CD4-positive, alpha-beta T cell (primary cell): ENCODE measurements around the gene PDLIM5. TPM values are rescaled to one million over a fixed set of nuclear protein-coding genes. Genes with fewer than 3 reads are reported as not detected.
"Not testable (repeated sequence)": the region's sequence is repeated elsewhere in the genome, so short reads cannot be mapped to it uniquely, and the experiment has no call there.

Experiments used
- ATAC-seq: fragments of 200-7000 bp; cut with Tn5 transposase; one replicate; pipeline ENCODE4 v1.10.0; 2022; ENCODE audit warnings: mild to moderate bottlenecking; ENCODE audit not compliant: poor library complexity
- CTCF ChIA-PET: fragments of 350-600 bp; sonication (Branson Sonifier 250); formaldehyde crosslinking; loops from one replicate; lab custom pipeline; 2021; ENCODE audit warnings: antibody characterized with exemption, inconsistent platforms; lab: Charles Lee
- POLR2A ChIA-PET: fragments of 350-600 bp; sonication (Branson Sonifier 250); formaldehyde crosslinking; loops from one replicate; lab custom pipeline; 2021; ENCODE audit warnings: antibody characterized with exemption, inconsistent platforms; lab: Charles Lee
- DNase-seq, 14 experiments: peaks; one replicate each; pipeline ENCODE4 v3.0.0-alpha.2; 2013 to 2020; ENCODE audit warnings: mixed read lengths in 2 of 14
- H3K27ac ChIP-seq, 2 donors: one replicate each; pipeline versions ENCODE4 v1.5.1 to v1.7.0; 2013; ENCODE audit warnings: low read length in 2 of 2, low read depth in 1 of 2, mild to moderate bottlenecking in 1 of 2
- H3K27me3 ChIP-seq, 2 experiments: 1 replicate in 1 of 2; 2 replicates in 1 of 2; pipeline versions ENCODE4 v1.6.1 to v1.7.0; 2013; ENCODE audit warnings: low read length in 2 of 2, control low read depth in 1 of 2, mild to moderate bottlenecking in 1 of 2, moderate library complexity in 1 of 2; ENCODE audit not compliant: insufficient read depth in 2 of 2, control insufficient read depth in 1 of 2
- H3K36me3 ChIP-seq: one replicate; pipeline ENCODE4 v1.6.1; 2013; ENCODE audit warnings: low read length, control low read depth; ENCODE audit not compliant: insufficient read depth
- H3K4me1 ChIP-seq: one replicate; pipeline ENCODE4 v1.6.1; 2013; ENCODE audit warnings: low read length, control low read depth; ENCODE audit not compliant: insufficient read depth
- H3K4me3 ChIP-seq: one replicate; pipeline ENCODE4 v1.5.1; 2013; ENCODE audit warnings: mild to moderate bottlenecking, low read length, moderate library complexity
- H3K9me3 ChIP-seq, 2 experiments: 1 replicate in 1 of 2; 2 replicates in 1 of 2; pipeline versions ENCODE4 v1.6.1 to v1.7.0; 2013; ENCODE audit warnings: low read length in 2 of 2, mild to moderate bottlenecking in 2 of 2, control low read depth in 1 of 2, moderate library complexity in 1 of 2; ENCODE audit not compliant: control insufficient read depth in 1 of 2, insufficient read depth in 1 of 2
- H3K27ac Mint-ChIP-seq: one replicate; pipeline ENCODE4 v1.8.0; 2020; ENCODE audit warnings: mixed read lengths
- H3K27me3 Mint-ChIP-seq: one replicate; pipeline ENCODE4 v1.8.0; 2021; ENCODE audit warnings: mixed read lengths
- H3K36me3 Mint-ChIP-seq: one replicate; pipeline ENCODE4 v1.8.0; 2021; ENCODE audit warnings: low read depth, mixed read lengths
- H3K4me1 Mint-ChIP-seq: one replicate; pipeline ENCODE4 v1.8.0; 2021; ENCODE audit warnings: low read depth, mixed read lengths
- H3K4me3 Mint-ChIP-seq: one replicate; pipeline ENCODE4 v1.8.0; 2020; ENCODE audit warnings: mild to moderate bottlenecking, mixed read lengths
- H3K9me3 Mint-ChIP-seq: one replicate; pipeline ENCODE4 v1.8.0; 2020; ENCODE audit warnings: mixed read lengths
- CTCF ChIP-seq: fragments of 200-600 bp; IDR thresholded peaks from one replicate; pipeline ENCODE4 v1.8.0; 2022; ENCODE audit warnings: antibody characterized with exemption, mild to moderate bottlenecking
- intact Hi-C, 2 experiments: fragments of 100-400 bp; cut with DNase I in 1 of 2; cut with micrococcal nuclease in 1 of 2; formaldehyde crosslinking; loops; one replicate each; pipeline versions ENCODE4 v1.15.1 to v1.9.0; 2023 to 2025; cut with DNase I, micrococcal nuclease
- total RNA-seq, 174 experiments: library from RNA in 2 of 174; stranded (reverse) in 2 of 174; gene quantifications; one replicate each; pipeline ENCODE4 v1.2.3 and lab custom pipeline; 2021 to 2026

Gene PDLIM5
- total RNA-seq, 2 experiments from 2014 or later = 23.0 to 23.1 TPM

- ChIA-PET CTCF (no interaction called here), POLR2A (no interaction called here)
- Mint-ChIP-seq H3K27me3 (no peaks in the 10 kb centered on the region), H3K36me3 (peaks cover 4% of the 10 kb centered on the region), H3K9me3 (peaks cover 3% of the 10 kb centered on the region), H3K4me3 (no peak overlapping the region), H3K27ac (no peak overlapping the region), H3K4me1 (no peaks in the 10 kb centered on the region)
- no peak overlapping the region for H3K4me3 ChIP-seq
- intact Hi-C loops = no loop called here
- H3K36me3 ChIP-seq = no peaks in the 10 kb centered on the region
- H3K27ac ChIP-seq = no peak overlapping the region
- ATAC-seq = no peak
- peaks cover 0 to 4% of the 10 kb centered on the region in 2 experiments for H3K9me3 ChIP-seq
- DNase-seq = no peak
- H3K4me1 ChIP-seq = no peaks in the 10 kb centered on the region
- TF ChIP-seq CTCF = no peak
- no peaks in the 10 kb centered on the region for H3K27me3 ChIP-seq
These were observed 18.4 kb downstream of the PDLIM5 start for GRCh38 chr4:94470132-94470531.

GRCh38 chr4:94470782-94471181 is 19.0 kb downstream of the PDLIM5 start:
- H3K4me1 ChIP-seq, DNase-seq, H3K27ac Mint-ChIP-seq, CTCF ChIA-PET, H3K9me3 Mint-ChIP-seq, H3K9me3 ChIP-seq, H3K27me3 ChIP-seq, ATAC-seq, H3K27me3 Mint-ChIP-seq, H3K4me3 Mint-ChIP-seq, H3K36me3 ChIP-seq, POLR2A ChIA-PET, H3K27ac ChIP-seq, H3K4me3 ChIP-seq, H3K36me3 Mint-ChIP-seq, H3K4me1 Mint-ChIP-seq, intact Hi-C loops: not testable (repeated sequence)

GRCh38 chr4:94472056-94472826 is 20.5 kb downstream of the PDLIM5 start:
- POLR2A ChIA-PET = no interaction called here

More at GRCh38 chr4:94472056-94472826, 20.5 kb downstream of the PDLIM5 start:
- intact Hi-C loops = no loop called here
- H3K36me3 Mint-ChIP-seq = peaks cover 4% of the 10 kb centered on the region
- Histone ChIP-seq H3K9me3 (peaks cover 0 to 4% of the 10 kb centered on the region in 2 experiments), H3K27me3 (no peaks in the 10 kb centered on the region), H3K4me1 (no peaks in the 10 kb centered on the region), H3K27ac (no peak overlapping the region), H3K36me3 (no peaks in the 10 kb centered on the region), H3K4me3 (no peak overlapping the region)
- ATAC-seq (no peak), DNase-seq (no peak)
- H3K27me3 Mint-ChIP-seq = no peaks in the 10 kb centered on the region
- TF ChIP-seq CTCF = no peak
- no peak overlapping the region for H3K27ac Mint-ChIP-seq
- CTCF ChIA-PET = no interaction called here
- peaks cover 3% of the 10 kb centered on the region for H3K9me3 Mint-ChIP-seq
- H3K4me3 Mint-ChIP-seq = no peak overlapping the region
- H3K4me1 Mint-ChIP-seq = peaks cover 4% of the 10 kb centered on the region
